K562 (cell line): ENCODE measurements around the gene HS3ST5. TPM values are rescaled to one million over a fixed set of nuclear protein-coding genes. Genes with fewer than 3 reads are reported as not detected.

Experiments used
- ATAC-seq: fragments of 200-7000 bp; cut with Tn5 transposase; 3 replicates; pipeline ENCODE4 v1.9.1; 2020; ENCODE audit warnings: moderate library complexity
- BruUV-seq: library from RNA; stranded (reverse); fragments of 400-500 nt; replicated peaks from 2 replicates; lab custom pipeline; 2021; lab: Mats Ljungman, UMichigan
- CTCF ChIA-PET: fragments of 300-600 bp; formaldehyde crosslinking; extraction: SDS; loops from one replicate; lab custom pipeline; 2021; ENCODE audit warnings: low intra/inter-chr PET ratio; lab: Yijun Ruan, JAX
- POLR2A ChIA-PET: fragments of 300-600, 350-650 bp; sonication (Branson Sonifier 250); formaldehyde crosslinking; extraction: SDS; loops from one replicate; lab custom pipeline; 2021; ENCODE audit warnings: antibody characterized with exemption, inconsistent platforms; lab: Yijun Ruan, JAX
- DNase-seq, 4 experiments: peaks; one replicate each; pipeline versions ENCODE4 v3.0.0 to v3.0.0-alpha.2; 2011 to 2018; ENCODE audit warnings: low spot score in 3 of 4, mixed read lengths in 3 of 4; ENCODE audit errors: extremely low read depth in 1 of 4
- FAIRE-seq: peaks from 2 replicates; lab custom pipeline; 2011; peaks lifted over from hg19 to GRCh38; lab: Jason Lieb, UNC
- H2AFZ ChIP-seq: 2 replicates; pipeline ENCODE4 v1.6.0; 2011; ENCODE audit warnings: low read depth, low read length, control low read depth, inconsistent platforms
- H3K27ac ChIP-seq: fragments of 200-600 bp; 3 replicates; pipeline ENCODE4 v1.8.0; 2011; ENCODE audit warnings: low read depth, mild to moderate bottlenecking, control low read depth, inconsistent platforms, low read length, moderate library complexity, mixed read lengths; ENCODE audit errors: extremely low read depth
- H3K27me3 ChIP-seq, 2 experiments: fragments of 300-600 bp in 1 of 2; 2 replicates in 1 of 2; 3 replicates in 1 of 2; pipeline versions ENCODE4 v1.6.0 to v1.8.0; 2011; ENCODE audit warnings: inconsistent platforms in 2 of 2, low read length in 2 of 2, mild to moderate bottlenecking in 1 of 2, mixed read lengths in 1 of 2, moderate library complexity in 1 of 2; ENCODE audit not compliant: control insufficient read depth in 2 of 2, insufficient read depth in 2 of 2
- H3K36me3 ChIP-seq: fragments of 300-600 bp; 3 replicates; pipeline ENCODE4 v1.8.0; 2011; ENCODE audit warnings: mild to moderate bottlenecking, low read length, inconsistent platforms; ENCODE audit not compliant: control insufficient read depth, insufficient read depth
- H3K4me1 ChIP-seq, 2 experiments: fragments of 200-600 bp in 1 of 2; replicated peaks in 1 of 2; 2 replicates in 1 of 2; 3 replicates in 1 of 2; pipeline versions ENCODE4 v1.5.1 to v1.8.0; 2011; ENCODE audit warnings: inconsistent platforms in 2 of 2, low read length in 2 of 2, mild to moderate bottlenecking in 1 of 2, mixed read lengths in 1 of 2, moderate library complexity in 1 of 2; ENCODE audit not compliant: control insufficient read depth in 2 of 2, insufficient read depth in 2 of 2
- H3K4me2 ChIP-seq: 2 replicates; pipeline ENCODE4 v1.6.1; 2011; ENCODE audit warnings: low read length, control low read depth, inconsistent platforms, mixed read lengths; ENCODE audit not compliant: insufficient read depth
- H3K4me3 ChIP-seq: fragments of 200-600 bp; sonication (generic), shearing (Covaris generic); 2 replicates; pipeline ENCODE4 v1.5.1; 2016; ENCODE audit warnings: control low read depth, inconsistent platforms
- H3K79me2 ChIP-seq: fragments of 200-600 bp; 3 replicates; pipeline ENCODE4 v1.8.0; 2011; ENCODE audit warnings: low read length, inconsistent platforms; ENCODE audit not compliant: control insufficient read depth, insufficient read depth
- H3K9ac ChIP-seq, 2 experiments: 2 replicates each; pipeline versions ENCODE4 v1.6.0 to v1.6.1; 2011; ENCODE audit warnings: low read depth in 2 of 2, low read length in 2 of 2, control low read depth in 1 of 2, inconsistent platforms in 1 of 2, mild to moderate bottlenecking in 1 of 2, mixed read lengths in 1 of 2; ENCODE audit not compliant: insufficient read depth in 1 of 2
- H3K9me1 ChIP-seq: one replicate; pipeline ENCODE4 v1.6.0; 2011; ENCODE audit warnings: inconsistent platforms, mild to moderate bottlenecking, low read length, moderate library complexity; ENCODE audit not compliant: control insufficient read depth, insufficient read depth
- H3K9me3 ChIP-seq: replicated peaks from 2 replicates; pipeline ENCODE4 v1.5.1; 2011; ENCODE audit warnings: low read depth, low read length, inconsistent platforms; ENCODE audit not compliant: control insufficient read depth, insufficient read depth
- H4K20me1 ChIP-seq: replicated peaks from 2 replicates; pipeline ENCODE4 v1.6.1; 2011; ENCODE audit warnings: low read length, inconsistent platforms, mixed read lengths; ENCODE audit not compliant: control insufficient read depth, insufficient read depth
- CBX1 ChIP-seq: sonication (generic); IDR thresholded peaks from 2 replicates; pipeline ENCODE4 v1.6.1; 2016; ENCODE audit warnings: antibody characterized with exemption, low read depth, mild to moderate bottlenecking
- CHD1 ChIP-seq: fragments of 200-600 bp; sonication (generic); IDR thresholded peaks from one replicate; pipeline ENCODE4 v1.6.1; 2012; ENCODE audit warnings: mild to moderate bottlenecking, moderate library complexity, low read length, inconsistent platforms
- EP300 ChIP-seq: IDR thresholded peaks from 2 replicates; pipeline ENCODE4 v1.6.1; 2012; ENCODE audit warnings: low read length, improper control_type of control experiment
- NCOA2 ChIP-seq, 2 experiments: fragments of 450-650 bp; IDR thresholded peaks; 2 replicates each; pipeline ENCODE4 v1.6.1; 2018; ENCODE audit warnings: mild to moderate bottlenecking in 2 of 2, moderate library complexity in 1 of 2; ENCODE audit not compliant: partially characterized antibody in 2 of 2
- NFIX ChIP-seq: fragments of 250-450 bp; sonication (Bioruptor Pico); IDR thresholded peaks from 2 replicates; pipeline ENCODE4 v1.4.0; 2020; ENCODE audit warnings: low read depth, mild to moderate bottlenecking, moderate library complexity
- TCF7L2 ChIP-seq: fragments of 150-350 bp; IDR thresholded peaks from 2 replicates; pipeline ENCODE4 v1.6.1; 2016; ENCODE audit warnings: low read depth, mild to moderate bottlenecking, low read length, moderate library complexity
- WGBS: fragments of 100-300 bp; shearing (Covaris generic); methylation state at CpG from one replicate; pipeline ENCODE4 v1.1.6; 2016; ENCODE audit warnings: low coverage, mixed read lengths; ENCODE audit not compliant: insufficient coverage; ENCODE audit errors: missing lambda C conversion rate; 5-methylcytosine and 5-hydroxymethylcytosine counted together
- in situ Hi-C: fragments of 300-500 bp; cut with MboI; formaldehyde crosslinking; loops from 4 replicates; pipeline ENCODE4 v1.15.0; 2018; ENCODE audit warnings: inconsistent platforms, mixed read lengths
- intact Hi-C: fragments of 100-400 bp; cut with micrococcal nuclease; formaldehyde crosslinking; loops from 2 replicates; pipeline ENCODE4 v1.14.2; 2022
- polyA plus RNA-seq, 8 experiments: library from polyadenylated mRNA; depleted of rRNA in 4 of 8; stranded (reverse) in 5 of 8; unstranded in 3 of 8; fragments of >200 nt; fragmentation: Nextera tagmentation in 2 of 8; fragmentation: Illumina TruSeq in 1 of 8; extraction: Ambion mirVana in 2 of 8; extraction: Trizol in 1 of 8; gene quantifications; 2 replicates each; pipeline versions ENCODE4 v1.2.1 to v1.2.3, GENCODE V29; 2011 to 2014; ENCODE audit warnings: inconsistent platforms in 1 of 8, missing spikeins in 1 of 8
- total RNA-seq, 7 experiments: library from RNA; depleted of rRNA in 6 of 7; stranded (reverse); fragments of >200 nt in 6 of 7; fragmentation: Illumina TruSeq in 2 of 7; extraction: Trizol in 2 of 7; gene quantifications; 2 replicates each; pipeline versions ENCODE4 v1.2.1 to v1.2.3, GENCODE V29; 2011 to 2021; ENCODE audit warnings: low replicate concordance in 1 of 7
- TF ChIP-seq, protein P1 (sequence below): fragments of 250-450 bp; sonication (Bioruptor Pico); IDR thresholded peaks from 2 replicates; pipeline ENCODE4 v1.4.0; 2020
- TF ChIP-seq, protein P2 (sequence below): fragments of 250-450 bp; sonication (Bioruptor Pico); IDR thresholded peaks from 2 replicates; pipeline ENCODE4 v1.4.0; 2020; ENCODE audit warnings: mild to moderate bottlenecking, moderate library complexity

HS3ST5 gene
- total and polyA plus RNA-seq, 9 of the 15 experiments (the other 6 are each of a cell fraction or from before 2014, with no cell fraction given), result not detected

DNA sequence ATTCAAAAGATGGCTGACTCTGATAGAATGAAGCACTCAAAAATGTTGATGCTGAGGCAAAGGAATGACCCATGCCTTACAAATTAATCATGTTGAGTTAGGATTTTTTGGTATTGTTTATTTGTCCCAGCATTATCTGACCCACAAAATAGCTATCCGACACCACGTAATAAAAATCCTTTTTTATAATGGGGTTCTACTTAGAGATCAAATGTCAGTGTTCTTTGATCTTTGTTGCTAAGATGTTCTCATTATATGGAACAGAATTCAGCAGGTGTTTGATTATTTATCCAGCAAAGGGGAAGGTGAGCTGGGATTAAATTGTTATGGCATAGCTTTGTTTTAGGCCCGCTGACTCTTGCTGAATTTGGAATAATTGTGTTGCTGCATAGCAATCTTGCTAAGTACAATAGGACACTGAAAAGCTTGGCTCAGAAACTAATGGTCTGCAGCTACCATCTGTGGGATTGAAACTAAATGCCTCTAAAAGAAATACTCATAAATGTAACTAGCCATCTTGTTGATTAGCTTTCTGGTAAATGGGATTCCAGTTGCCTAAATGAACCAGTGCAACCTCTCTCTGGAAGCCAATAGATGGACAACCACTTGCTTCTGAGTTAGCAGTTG is 191.6 kb downstream of the HS3ST5 start:
- ATAC-seq (no peak), FAIRE-seq (no peak)
- whole genome bisulfite sequencing, result 0% methylated on average over 3 of the region's 3 CpGs
- CTCF ChIA-PET, result no interaction called here
- no peaks in the 10 kb centered on the region for H4K20me1 ChIP-seq
- no peaks in the 10 kb centered on the region for H3K36me3 ChIP-seq
- no peaks in the 10 kb centered on the region for H3K4me1 ChIP-seq
- intact Hi-C loops, result no loop called here
- H3K9ac ChIP-seq, result no peak overlapping the region
- no peak overlapping the region for H3K27ac ChIP-seq
- TF ChIP-seq EP300 (no peak), CHD1 (no peak), NCOA2 (IDR thresholded peaks at IDR 0.05; ENCODE audit: partially characterized antibody in 2 of 2) (no peak), TCF7L2 (no peak), NFIX (no peak), CBX1 (no peak)
- TF ChIP-seq, protein P1, sequence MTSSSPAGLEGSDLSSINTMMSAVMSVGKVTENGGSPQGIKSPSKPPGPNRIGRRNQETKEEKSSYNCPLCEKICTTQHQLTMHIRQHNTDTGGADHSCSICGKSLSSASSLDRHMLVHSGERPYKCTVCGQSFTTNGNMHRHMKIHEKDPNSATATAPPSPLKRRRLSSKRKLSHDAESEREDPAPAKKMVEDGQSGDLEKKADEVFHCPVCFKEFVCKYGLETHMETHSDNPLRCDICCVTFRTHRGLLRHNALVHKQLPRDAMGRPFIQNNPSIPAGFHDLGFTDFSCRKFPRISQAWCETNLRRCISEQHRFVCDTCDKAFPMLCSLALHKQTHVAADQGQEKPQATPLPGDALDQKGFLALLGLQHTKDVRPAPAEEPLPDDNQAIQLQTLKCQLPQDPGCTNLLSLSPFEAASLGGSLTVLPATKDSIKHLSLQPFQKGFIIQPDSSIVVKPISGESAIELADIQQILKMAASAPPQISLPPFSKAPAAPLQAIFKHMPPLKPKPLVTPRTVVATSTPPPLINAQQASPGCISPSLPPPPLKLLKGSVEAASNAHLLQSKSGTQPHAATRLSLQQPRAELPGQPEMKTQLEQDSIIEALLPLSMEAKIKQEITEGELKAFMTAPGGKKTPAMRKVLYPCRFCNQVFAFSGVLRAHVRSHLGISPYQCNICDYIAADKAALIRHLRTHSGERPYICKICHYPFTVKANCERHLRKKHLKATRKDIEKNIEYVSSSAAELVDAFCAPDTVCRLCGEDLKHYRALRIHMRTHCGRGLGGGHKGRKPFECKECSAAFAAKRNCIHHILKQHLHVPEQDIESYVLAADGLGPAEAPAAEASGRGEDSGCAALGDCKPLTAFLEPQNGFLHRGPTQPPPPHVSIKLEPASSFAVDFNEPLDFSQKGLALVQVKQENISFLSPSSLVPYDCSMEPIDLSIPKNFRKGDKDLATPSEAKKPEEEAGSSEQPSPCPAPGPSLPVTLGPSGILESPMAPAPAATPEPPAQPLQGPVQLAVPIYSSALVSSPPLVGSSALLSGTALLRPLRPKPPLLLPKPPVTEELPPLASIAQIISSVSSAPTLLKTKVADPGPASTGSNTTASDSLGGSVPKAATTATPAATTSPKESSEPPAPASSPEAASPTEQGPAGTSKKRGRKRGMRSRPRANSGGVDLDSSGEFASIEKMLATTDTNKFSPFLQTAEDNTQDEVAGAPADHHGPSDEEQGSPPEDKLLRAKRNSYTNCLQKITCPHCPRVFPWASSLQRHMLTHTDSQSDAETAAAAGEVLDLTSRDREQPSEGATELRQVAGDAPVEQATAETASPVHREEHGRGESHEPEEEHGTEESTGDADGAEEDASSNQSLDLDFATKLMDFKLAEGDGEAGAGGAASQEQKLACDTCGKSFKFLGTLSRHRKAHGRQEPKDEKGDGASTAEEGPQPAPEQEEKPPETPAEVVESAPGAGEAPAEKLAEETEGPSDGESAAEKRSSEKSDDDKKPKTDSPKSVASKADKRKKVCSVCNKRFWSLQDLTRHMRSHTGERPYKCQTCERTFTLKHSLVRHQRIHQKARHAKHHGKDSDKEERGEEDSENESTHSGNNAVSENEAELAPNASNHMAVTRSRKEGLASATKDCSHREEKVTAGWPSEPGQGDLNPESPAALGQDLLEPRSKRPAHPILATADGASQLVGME (CRISPR knock-in tag), result no peak
- TF ChIP-seq, protein P2, sequence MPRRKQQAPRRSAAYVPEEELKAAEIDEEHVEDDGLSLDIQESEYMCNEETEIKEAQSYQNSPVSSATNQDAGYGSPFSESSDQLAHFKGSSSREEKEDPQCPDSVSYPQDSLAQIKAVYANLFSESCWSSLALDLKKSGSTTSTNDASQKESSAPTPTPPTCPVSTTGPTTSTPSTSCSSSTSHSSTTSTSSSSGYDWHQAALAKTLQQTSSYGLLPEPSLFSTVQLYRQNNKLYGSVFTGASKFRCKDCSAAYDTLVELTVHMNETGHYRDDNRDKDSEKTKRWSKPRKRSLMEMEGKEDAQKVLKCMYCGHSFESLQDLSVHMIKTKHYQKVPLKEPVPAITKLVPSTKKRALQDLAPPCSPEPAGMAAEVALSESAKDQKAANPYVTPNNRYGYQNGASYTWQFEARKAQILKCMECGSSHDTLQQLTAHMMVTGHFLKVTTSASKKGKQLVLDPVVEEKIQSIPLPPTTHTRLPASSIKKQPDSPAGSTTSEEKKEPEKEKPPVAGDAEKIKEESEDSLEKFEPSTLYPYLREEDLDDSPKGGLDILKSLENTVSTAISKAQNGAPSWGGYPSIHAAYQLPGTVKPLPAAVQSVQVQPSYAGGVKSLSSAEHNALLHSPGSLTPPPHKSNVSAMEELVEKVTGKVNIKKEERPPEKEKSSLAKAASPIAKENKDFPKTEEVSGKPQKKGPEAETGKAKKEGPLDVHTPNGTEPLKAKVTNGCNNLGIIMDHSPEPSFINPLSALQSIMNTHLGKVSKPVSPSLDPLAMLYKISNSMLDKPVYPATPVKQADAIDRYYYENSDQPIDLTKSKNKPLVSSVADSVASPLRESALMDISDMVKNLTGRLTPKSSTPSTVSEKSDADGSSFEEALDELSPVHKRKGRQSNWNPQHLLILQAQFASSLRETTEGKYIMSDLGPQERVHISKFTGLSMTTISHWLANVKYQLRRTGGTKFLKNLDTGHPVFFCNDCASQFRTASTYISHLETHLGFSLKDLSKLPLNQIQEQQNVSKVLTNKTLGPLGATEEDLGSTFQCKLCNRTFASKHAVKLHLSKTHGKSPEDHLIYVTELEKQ (CRISPR knock-in tag), result no peak
- TF ChIP-seq, all 486 proteins: peak for 0
- DNase-seq, result no peak
- in situ Hi-C loops, result no loop called here
- no TSS peak for BruUV-seq
- Histone ChIP-seq H3K9me3 (no peaks in the 10 kb centered on the region), H3K4me3 (no peak overlapping the region), H3K4me2 (no peak overlapping the region), H2AFZ (no peak overlapping the region), H3K79me2 (no peaks in the 10 kb centered on the region), H3K9me1 (no peaks in the 10 kb centered on the region), H3K27me3 (no peaks in the 10 kb centered on the region)
- POLR2A ChIA-PET, result no interaction called here
